Fibroblast of lung (primary cell): ENCODE results near the gene SMIM24.

Experiments used
- EZH2 ChIP-seq: IDR thresholded peaks from 2 replicates; pipeline ENCODE4 v1.5.1; 2012; ENCODE audit warnings: low read length, control low read depth, mild to moderate bottlenecking; ENCODE audit errors: missing control alignments
- TF ChIP-seq, protein P1 (sequence below), 2 donors: IDR thresholded peaks in 1 of 2; conservative IDR thresholded peaks in 1 of 2; 1 replicate in 1 of 2; 2 replicates in 1 of 2; pipeline ENCODE4 v1.5.1; 2011 to 2012; ENCODE audit warnings: low read length in 2 of 2, control low read depth in 1 of 2, inconsistent platforms in 1 of 2, low read depth in 1 of 2, mild to moderate bottlenecking in 1 of 2

DNA sequence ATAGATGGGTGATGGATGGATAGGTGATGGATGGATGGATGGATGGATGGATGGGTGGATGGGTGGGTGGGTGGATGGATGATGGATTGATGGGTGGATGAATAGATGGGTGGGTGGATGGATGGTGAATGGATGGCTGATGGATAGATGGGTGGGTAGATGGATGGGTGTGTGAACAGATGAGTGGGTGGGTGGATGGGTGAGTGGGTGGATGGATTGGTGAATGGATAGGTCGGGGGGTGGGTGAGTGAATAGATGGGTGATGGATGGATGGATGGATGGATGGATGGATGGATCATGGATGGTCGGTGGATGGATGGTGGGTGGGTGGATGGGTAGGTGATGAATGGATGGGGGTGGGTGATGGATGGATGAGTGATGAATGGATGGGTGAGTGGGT is 3.5 kb downstream of the SMIM24 start:
- TF ChIP-seq, protein P1, sequence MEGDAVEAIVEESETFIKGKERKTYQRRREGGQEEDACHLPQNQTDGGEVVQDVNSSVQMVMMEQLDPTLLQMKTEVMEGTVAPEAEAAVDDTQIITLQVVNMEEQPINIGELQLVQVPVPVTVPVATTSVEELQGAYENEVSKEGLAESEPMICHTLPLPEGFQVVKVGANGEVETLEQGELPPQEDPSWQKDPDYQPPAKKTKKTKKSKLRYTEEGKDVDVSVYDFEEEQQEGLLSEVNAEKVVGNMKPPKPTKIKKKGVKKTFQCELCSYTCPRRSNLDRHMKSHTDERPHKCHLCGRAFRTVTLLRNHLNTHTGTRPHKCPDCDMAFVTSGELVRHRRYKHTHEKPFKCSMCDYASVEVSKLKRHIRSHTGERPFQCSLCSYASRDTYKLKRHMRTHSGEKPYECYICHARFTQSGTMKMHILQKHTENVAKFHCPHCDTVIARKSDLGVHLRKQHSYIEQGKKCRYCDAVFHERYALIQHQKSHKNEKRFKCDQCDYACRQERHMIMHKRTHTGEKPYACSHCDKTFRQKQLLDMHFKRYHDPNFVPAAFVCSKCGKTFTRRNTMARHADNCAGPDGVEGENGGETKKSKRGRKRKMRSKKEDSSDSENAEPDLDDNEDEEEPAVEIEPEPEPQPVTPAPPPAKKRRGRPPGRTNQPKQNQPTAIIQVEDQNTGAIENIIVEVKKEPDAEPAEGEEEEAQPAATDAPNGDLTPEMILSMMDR (conservative IDR thresholded peaks at IDR 0.05 in 1 of 2, IDR thresholded peaks at IDR 0.05 in 1 of 2; ENCODE audit: low read depth in 1 of 2, low read length in 2 of 2): no peak
- TF ChIP-seq EZH2: no peak
